SKM-1 (cell line): ENCODE data around the gene IL34.

Source experiments
- DNase-seq: peaks from one replicate; lab custom pipeline; 2025; ENCODE audit not compliant: unreplicated experiment; lab: John Stamatoyannopoulos, UW

IL34 gene

DNA sequence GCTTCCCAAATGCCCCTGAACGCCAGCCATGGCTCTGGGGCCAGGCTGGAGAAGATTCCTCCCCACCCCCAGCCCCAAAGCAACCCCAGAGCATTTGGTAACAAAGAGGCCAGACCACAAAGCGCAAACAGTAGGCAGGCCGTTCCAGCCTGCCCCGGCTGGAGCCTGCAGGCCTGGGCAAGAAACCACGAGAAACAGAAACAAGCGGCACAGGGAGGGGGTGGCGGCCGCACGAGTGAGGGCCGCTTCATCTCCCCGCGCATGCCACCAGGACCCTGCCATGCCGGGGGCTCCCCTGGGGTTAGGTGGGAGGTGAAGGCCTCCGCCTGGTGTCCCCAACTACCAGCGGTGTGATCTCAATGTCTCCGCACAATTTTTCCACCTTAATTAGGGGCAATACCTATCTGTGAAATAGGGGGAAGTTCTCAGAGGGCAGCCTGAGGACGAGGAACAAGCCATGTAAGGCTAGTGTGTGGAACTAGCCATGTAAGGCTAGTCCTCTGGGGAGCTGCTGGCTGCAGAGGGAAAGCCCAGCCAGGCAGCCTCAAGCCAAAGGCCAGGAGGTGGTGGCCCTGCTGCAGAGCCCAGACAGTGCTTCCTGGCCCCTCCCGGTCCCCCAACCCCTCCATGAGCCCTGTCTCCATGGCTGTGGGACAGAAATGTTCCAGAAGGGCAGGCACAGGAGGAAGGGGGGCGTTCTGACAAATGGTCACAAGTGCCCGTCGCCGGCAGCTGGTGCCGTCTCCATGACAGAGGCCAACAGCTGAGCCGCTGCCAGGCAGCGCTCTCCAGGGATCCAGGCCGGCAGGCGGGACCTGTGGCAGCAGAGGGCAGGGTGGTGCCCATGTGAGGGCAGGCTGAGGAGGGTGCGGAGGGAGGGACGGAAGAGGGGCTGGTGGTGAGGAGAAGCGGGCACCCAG, 54.0 kb downstream of the IL34 start:
- peak; percentile 55 for DNase-seq

GRCh38 chr16:70701036-70701435, 54.7 kb downstream of the IL34 start:
- DNase-seq = no peak

- no peak for DNase-seq
These were observed 55.2 kb downstream of the IL34 start for GRCh38 chr16:70701596-70701995.

- DNase-seq = no peak
These were observed 55.6 kb downstream of the IL34 start for GRCh38 chr16:70701998-70702397.

- DNase-seq = no peak
These were observed 56.3 kb downstream of the IL34 start for GRCh38 chr16:70702624-70703023.

GRCh38 chr16:70703041-70703834, 56.9 kb downstream of the IL34 start:
- DNase-seq = no peak

GRCh38 chr16:70703835-70704381, 57.5 kb downstream of the IL34 start:
- no peak for DNase-seq

- no peak for DNase-seq
These were observed 58.2 kb downstream of the IL34 start for GRCh38 chr16:70704586-70704985.

- DNase-seq = no peak
These were observed 58.7 kb downstream of the IL34 start for GRCh38 chr16:70705056-70705455.

GRCh38 chr16:70706948-70707465, 60.6 kb downstream of the IL34 start:
- DNase-seq = no peak

GRCh38 chr16:70708366-70709246, 62.2 kb downstream of the IL34 start:
- no peak for DNase-seq

DNA sequence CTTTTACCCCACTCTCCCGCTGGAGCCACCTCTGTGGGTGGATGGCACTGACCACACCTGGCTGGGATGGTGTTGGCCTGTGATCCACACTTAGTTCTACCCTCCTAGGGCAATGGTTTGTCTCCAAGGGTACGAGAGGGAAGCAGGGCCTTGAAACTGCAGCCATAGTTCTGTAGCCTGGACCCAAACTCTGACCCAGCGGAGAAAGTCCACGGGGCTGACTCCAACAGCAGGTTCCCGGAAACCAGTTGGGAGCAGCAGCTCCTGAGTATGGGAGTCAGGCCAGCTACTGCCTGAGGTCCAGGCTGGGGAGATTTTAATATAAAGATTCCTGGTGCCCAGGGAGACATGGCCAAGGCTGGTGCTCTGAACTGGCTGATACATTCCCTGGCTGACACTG, 63.1 kb downstream of the IL34 start:
- DNase-seq = no peak

DNA sequence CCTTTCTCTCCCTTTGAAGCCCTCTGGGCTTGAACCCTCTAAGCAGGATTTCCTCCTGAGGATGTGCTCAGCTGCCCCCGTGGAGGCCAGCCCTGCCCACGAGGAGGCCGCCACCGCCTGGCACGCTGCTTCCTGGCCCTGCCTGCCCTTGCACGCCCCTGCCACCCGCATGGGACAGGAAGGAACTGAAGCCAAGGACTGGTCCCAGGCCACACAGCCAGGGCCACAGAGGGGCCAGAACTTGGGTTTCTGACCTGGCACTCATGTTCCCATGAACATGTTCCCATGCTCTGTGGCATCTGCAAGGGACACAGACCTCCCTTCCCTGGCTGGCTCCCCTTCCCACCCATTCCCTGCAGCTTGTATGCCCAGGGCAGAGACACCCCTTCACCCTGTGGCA, 63.6 kb downstream of the IL34 start:
- DNase-seq = no peak
